Activated naive CD8-positive, alpha-beta T cell treated with anti-CD3 and anti-CD28 coated beads, Interleukin-2, amount 50 U/mL, for 24 hours (primary cell): Measurements from ENCODE around the gene GAL3ST2.
"Not testable (repeated sequence)": the region's sequence is repeated elsewhere in the genome, so short reads cannot be mapped to it uniquely, and the experiment has no call there.

ENCODE experiments used
- ATAC-seq: fragments of 150-1000 bp; cut with Tn5 transposase; one replicate; pipeline ENCODE4 v1.10.0; 2021
- DNase-seq: peaks from one replicate; pipeline ENCODE4 v3.0.0; 2021
- H3K27ac Mint-ChIP-seq: one replicate; pipeline ENCODE4 v1.8.0; 2021; ENCODE audit warnings: mild to moderate bottlenecking, mixed read lengths
- H3K27me3 Mint-ChIP-seq: one replicate; pipeline ENCODE4 v1.8.0; 2021; ENCODE audit warnings: mixed read lengths
- H3K36me3 Mint-ChIP-seq: one replicate; pipeline ENCODE4 v1.8.0; 2021; ENCODE audit warnings: low read depth, mixed read lengths
- H3K4me1 Mint-ChIP-seq: one replicate; pipeline ENCODE4 v1.8.0; 2021; ENCODE audit warnings: mixed read lengths
- H3K4me3 Mint-ChIP-seq: one replicate; pipeline ENCODE4 v1.8.0; 2021; ENCODE audit warnings: mild to moderate bottlenecking, moderate library complexity, mixed read lengths
- H3K9me3 Mint-ChIP-seq: one replicate; pipeline ENCODE4 v1.8.0; 2021; ENCODE audit warnings: mixed read lengths

Gene GAL3ST2

GRCh38 chr2:241769819-241770184, 6.8 kb upstream of the GAL3ST2 start:
- ATAC-seq = no peak
- DNase-seq = no peak
- Mint-ChIP-seq H3K9me3 (no peaks in the 10 kb centered on the region), H3K4me1 (peaks cover 13% of the 10 kb centered on the region), H3K4me3 (no peak overlapping the region), H3K36me3 (no peaks in the 10 kb centered on the region), H3K27me3 (no peaks in the 10 kb centered on the region), H3K27ac (no peak overlapping the region)

- H3K4me3 Mint-ChIP-seq = no peak overlapping the region
- ATAC-seq (no peak), DNase-seq (peak; percentile 1)
Measured at GRCh38 chr2:241770185-241770935, 6.3 kb upstream of the GAL3ST2 start.

GRCh38 chr2:241770936-241771285, 5.7 kb upstream of the GAL3ST2 start:
- H3K9me3 Mint-ChIP-seq = no peaks in the 10 kb centered on the region
- H3K27ac Mint-ChIP-seq = no peak overlapping the region
- H3K27me3 Mint-ChIP-seq = no peaks in the 10 kb centered on the region
- H3K36me3 Mint-ChIP-seq = no peaks in the 10 kb centered on the region
- DNase-seq (no peak), ATAC-seq (no peak)
- peaks cover 13% of the 10 kb centered on the region for H3K4me1 Mint-ChIP-seq
- H3K4me3 Mint-ChIP-seq = no peak overlapping the region

More at GRCh38 chr2:241770185-241770935, 6.3 kb upstream of the GAL3ST2 start:
- no peak overlapping the region for H3K27ac Mint-ChIP-seq
- H3K9me3 Mint-ChIP-seq = no peaks in the 10 kb centered on the region
- H3K36me3 Mint-ChIP-seq = no peaks in the 10 kb centered on the region
- H3K4me1 Mint-ChIP-seq = peaks cover 13% of the 10 kb centered on the region
- no peaks in the 10 kb centered on the region for H3K27me3 Mint-ChIP-seq

- H3K9me3 Mint-ChIP-seq = no peaks in the 10 kb centered on the region
- no peaks in the 10 kb centered on the region for H3K36me3 Mint-ChIP-seq
- H3K4me3 Mint-ChIP-seq = peak overlapping the region; percentile 35
- peaks cover 13% of the 10 kb centered on the region for H3K4me1 Mint-ChIP-seq
- H3K27ac Mint-ChIP-seq = peak overlapping the region; percentile 55
- no peaks in the 10 kb centered on the region for H3K27me3 Mint-ChIP-seq
- peak; percentile 11 for ATAC-seq
- peak; percentile 4 for DNase-seq
Measured at GRCh38 chr2:241771286-241772062, 5.1 kb upstream of the GAL3ST2 start.

- peak overlapping the region; percentile 35 for H3K4me3 Mint-ChIP-seq
- DNase-seq = no peak
- no peaks in the 10 kb centered on the region for H3K36me3 Mint-ChIP-seq
- peaks cover 13% of the 10 kb centered on the region for H3K4me1 Mint-ChIP-seq
- no peaks in the 10 kb centered on the region for H3K27me3 Mint-ChIP-seq
- peak overlapping the region; percentile 55 for H3K27ac Mint-ChIP-seq
- H3K9me3 Mint-ChIP-seq = no peaks in the 10 kb centered on the region
- ATAC-seq = no peak
Measured at GRCh38 chr2:241772063-241772499, 4.5 kb upstream of the GAL3ST2 start.

- H3K36me3 Mint-ChIP-seq = no peaks in the 10 kb centered on the region
- H3K27me3 Mint-ChIP-seq = no peaks in the 10 kb centered on the region
- H3K27ac Mint-ChIP-seq = no peak overlapping the region
- ATAC-seq = no peak
- DNase-seq = peak; percentile 1
- no peaks in the 10 kb centered on the region for H3K9me3 Mint-ChIP-seq
- H3K4me3 Mint-ChIP-seq = no peak overlapping the region
- H3K4me1 Mint-ChIP-seq = peaks cover 13% of the 10 kb centered on the region
Measured at GRCh38 chr2:241773511-241774418, 2.9 kb upstream of the GAL3ST2 start.

- no peak overlapping the region for H3K27ac Mint-ChIP-seq
- DNase-seq = peak; percentile 1
- H3K4me3 Mint-ChIP-seq = no peak overlapping the region
- H3K9me3 Mint-ChIP-seq = no peaks in the 10 kb centered on the region
- peaks cover 2% of the 10 kb centered on the region for H3K27me3 Mint-ChIP-seq
- peaks cover 13% of the 10 kb centered on the region for H3K4me1 Mint-ChIP-seq
- H3K36me3 Mint-ChIP-seq = no peaks in the 10 kb centered on the region
- ATAC-seq = no peak
Measured at GRCh38 chr2:241774419-241775222, 2.0 kb upstream of the GAL3ST2 start.

- H3K4me3 Mint-ChIP-seq = no peak overlapping the region
- no peaks in the 10 kb centered on the region for H3K9me3 Mint-ChIP-seq
- peaks cover 2% of the 10 kb centered on the region for H3K27me3 Mint-ChIP-seq
- ATAC-seq (no peak), DNase-seq (peak; percentile 0)
- no peak overlapping the region for H3K27ac Mint-ChIP-seq
- peaks cover 13% of the 10 kb centered on the region for H3K4me1 Mint-ChIP-seq
- no peaks in the 10 kb centered on the region for H3K36me3 Mint-ChIP-seq
Measured at GRCh38 chr2:241775223-241776177, 1.1 kb upstream of the GAL3ST2 start.

GRCh38 chr2:241777170-241777685, 606 bp downstream of the GAL3ST2 start:
- peak; percentile 1 for DNase-seq
- Mint-ChIP-seq H3K4me3 (no peak overlapping the region), H3K4me1 (peaks cover 6% of the 10 kb centered on the region), H3K36me3 (peaks cover 3% of the 10 kb centered on the region), H3K9me3 (peaks cover 7% of the 10 kb centered on the region), H3K27me3 (peaks cover 2% of the 10 kb centered on the region), H3K27ac (no peak overlapping the region)
- ATAC-seq = no peak

GRCh38 chr2:241777686-241778627, 1.3 kb downstream of the GAL3ST2 start:
- DNase-seq (peak; percentile 1), ATAC-seq (no peak)
- Mint-ChIP-seq H3K9me3 (peaks cover 10% of the 10 kb centered on the region), H3K4me1 (no peaks in the 10 kb centered on the region), H3K27me3 (peaks cover 2% of the 10 kb centered on the region), H3K27ac (peak overlapping the region; percentile 5), H3K36me3 (peaks cover 3% of the 10 kb centered on the region), H3K4me3 (no peak overlapping the region)

- peaks cover 10% of the 10 kb centered on the region for H3K9me3 Mint-ChIP-seq
- ATAC-seq = no peak
- no peak overlapping the region for H3K4me3 Mint-ChIP-seq
- peaks cover 2% of the 10 kb centered on the region for H3K27me3 Mint-ChIP-seq
- no peak overlapping the region for H3K27ac Mint-ChIP-seq
- DNase-seq = no peak
- no peaks in the 10 kb centered on the region for H3K4me1 Mint-ChIP-seq
- peaks cover 3% of the 10 kb centered on the region for H3K36me3 Mint-ChIP-seq
Measured at GRCh38 chr2:241780939-241781569, 4.4 kb downstream of the GAL3ST2 start.

GRCh38 chr2:241782053-241782452, 5.4 kb downstream of the GAL3ST2 start:
- not testable (repeated sequence) for H3K27ac Mint-ChIP-seq, ATAC-seq, H3K36me3 Mint-ChIP-seq, H3K4me1 Mint-ChIP-seq, H3K27me3 Mint-ChIP-seq, H3K4me3 Mint-ChIP-seq, DNase-seq
- H3K9me3 Mint-ChIP-seq = peaks cover 15% of the 10 kb centered on the region
